H1 (cell line): ENCODE data around the gene ZDHHC11. TPM values are rescaled to one million over a fixed set of nuclear protein-coding genes. Genes with fewer than 3 reads are reported as not detected.
A peak's percentile ranks its signal among the peaks of the same experiment; 100 is the strongest.
"Not testable (repeated sequence)": the region's sequence is repeated elsewhere in the genome, so short reads cannot be mapped to it uniquely, and the experiment has no call there.

Experiments
- CTCF ChIA-PET: fragments of 300-600 bp; sonication (Branson Sonifier 250); formaldehyde crosslinking; loops from one replicate; lab custom pipeline; 2021; ENCODE audit not compliant: partially characterized antibody; lab: Charles Lee
- POLR2A ChIA-PET: fragments of 300-600 bp; sonication (Branson Sonifier 250); formaldehyde crosslinking; loops from one replicate; lab custom pipeline; 2021; ENCODE audit warnings: inconsistent platforms; ENCODE audit not compliant: partially characterized antibody; lab: Charles Lee
- DNase-seq, 2 experiments: peaks; one replicate each; pipeline versions ENCODE4 v3.0.0 to v3.0.0-alpha.2; 2010 to 2022; ENCODE audit warnings: low spot score in 2 of 2, low read depth in 1 of 2, mixed read lengths in 1 of 2
- FAIRE-seq: peaks from 2 replicates; lab custom pipeline; 2011; peaks lifted over from hg19 to GRCh38; lab: Jason Lieb, UNC
- H2AFZ ChIP-seq: 2 replicates; pipeline ENCODE4 v1.8.1; 2012; ENCODE audit warnings: low read length, inconsistent platforms
- H2AK5ac ChIP-seq: 2 replicates; pipeline ENCODE4 v1.6.1; 2013; ENCODE audit warnings: low read depth, low read length
- H2BK120ac ChIP-seq: replicated peaks from 2 replicates; pipeline ENCODE3; 2013; ENCODE audit warnings: low read depth, low read length, inconsistent platforms
- H2BK12ac ChIP-seq: 2 replicates; pipeline ENCODE4 v1.6.1; 2013; ENCODE audit warnings: low read depth, low read length
- H2BK15ac ChIP-seq: 2 replicates; pipeline ENCODE4 v1.6.1; 2013; ENCODE audit warnings: low read length
- H2BK20ac ChIP-seq: 2 replicates; pipeline ENCODE4 v1.6.1; 2013; ENCODE audit warnings: low read length
- H2BK5ac ChIP-seq: 2 replicates; pipeline ENCODE4 v1.6.1; 2013; ENCODE audit warnings: low read depth, low read length
- H3K14ac ChIP-seq: 2 replicates; pipeline ENCODE4 v1.6.1; 2013; ENCODE audit warnings: inconsistent platforms; ENCODE audit not compliant: insufficient read length
- H3K18ac ChIP-seq: 2 replicates; pipeline ENCODE4 v1.6.1; 2013; ENCODE audit warnings: low read length; ENCODE audit errors: extremely low read depth
- H3K23ac ChIP-seq: 2 replicates; pipeline ENCODE4 v1.6.1; 2013; ENCODE audit warnings: inconsistent platforms; ENCODE audit not compliant: insufficient read length
- H3K23me2 ChIP-seq: 2 replicates; pipeline ENCODE4 v1.6.1; 2013; ENCODE audit warnings: low read depth, low read length
- H3K27ac ChIP-seq: 2 replicates; pipeline ENCODE4 v1.6.1; 2011; ENCODE audit warnings: low read depth, low read length, inconsistent platforms
- H3K27me3 ChIP-seq, 4 experiments: replicated peaks in 1 of 4; 1 replicate in 1 of 4; 2 replicates in 3 of 4; pipeline versions ENCODE4 v1.6.1 to v1.8.1; 2011 to 2013; ENCODE audit warnings: low read length in 3 of 4, mild to moderate bottlenecking in 3 of 4, inconsistent platforms in 2 of 4, mixed read lengths in 2 of 4, moderate library complexity in 1 of 4; ENCODE audit not compliant: control insufficient read depth in 3 of 4, insufficient read depth in 3 of 4; ENCODE audit errors: extremely low read depth in 1 of 4
- H3K36me3 ChIP-seq, 4 experiments: 2 replicates each; pipeline versions ENCODE4 v1.6.1 to v1.8.1; 2011 to 2013; ENCODE audit warnings: mild to moderate bottlenecking in 4 of 4, low read length in 3 of 4, moderate library complexity in 2 of 4, control low read depth in 1 of 4, inconsistent platforms in 1 of 4; ENCODE audit not compliant: insufficient read depth in 4 of 4, control insufficient read depth in 2 of 4
- H3K4ac ChIP-seq: replicated peaks from 2 replicates; pipeline ENCODE3; 2013; ENCODE audit warnings: low read length, low read depth, mixed read lengths, inconsistent platforms; ENCODE audit not compliant: insufficient read length
- H3K4me1 ChIP-seq, 4 experiments: replicated peaks in 1 of 4; 1 replicate in 1 of 4; 2 replicates in 3 of 4; pipeline versions ENCODE4 v1.6.1 to v1.8.1; 2011 to 2013; ENCODE audit warnings: low read length in 3 of 4, inconsistent platforms in 2 of 4, mixed read lengths in 1 of 4; ENCODE audit not compliant: insufficient read depth in 4 of 4, control insufficient read depth in 3 of 4
- H3K4me2 ChIP-seq, 2 experiments: 2 replicates each; pipeline versions ENCODE4 v1.6.1 to v1.8.1; 2011 to 2013; ENCODE audit warnings: low read depth in 2 of 2, low read length in 2 of 2, control low read depth in 1 of 2, inconsistent platforms in 1 of 2, mild to moderate bottlenecking in 1 of 2; ENCODE audit not compliant: insufficient read depth in 1 of 2
- H3K4me3 ChIP-seq, 4 experiments: fragments of 200-600, 300-600 bp in 1 of 4; sonication (generic), shearing (Covaris generic), sonication (Bioruptor Twin) in 1 of 4; 2 replicates each; pipeline versions ENCODE4 v1.5.1 to v1.8.1; 2011 to 2016; ENCODE audit warnings: low read length in 4 of 4, low read depth in 3 of 4, control low read depth in 2 of 4, inconsistent platforms in 2 of 4, mild to moderate bottlenecking in 2 of 4, mixed read lengths in 1 of 4, moderate library complexity in 1 of 4; ENCODE audit not compliant: insufficient read depth in 2 of 4; ENCODE audit errors: extremely low read depth in 1 of 4
- H3K56ac ChIP-seq: replicated peaks from 2 replicates; pipeline ENCODE3; 2013; ENCODE audit warnings: low read depth, mild to moderate bottlenecking, mixed read lengths, low read length, inconsistent platforms; ENCODE audit not compliant: insufficient read length
- H3K79me1 ChIP-seq: 2 replicates; pipeline ENCODE4 v1.6.1; 2013; ENCODE audit warnings: low read depth, low read length, control low read depth
- H3K79me2 ChIP-seq, 2 experiments: 2 replicates each; pipeline versions ENCODE4 v1.6.1 to v1.8.1; 2012 to 2013; ENCODE audit warnings: low read length in 2 of 2, mild to moderate bottlenecking in 2 of 2, inconsistent platforms in 1 of 2; ENCODE audit not compliant: insufficient read depth in 2 of 2, control insufficient read depth in 1 of 2
- H3K9ac ChIP-seq, 4 experiments: replicated peaks in 1 of 4; 1 replicate in 1 of 4; 2 replicates in 3 of 4; pipeline versions ENCODE4 v1.6.1 to v1.8.1; 2011 to 2013; ENCODE audit warnings: low read depth in 3 of 4, low read length in 3 of 4, control low read depth in 2 of 4, mild to moderate bottlenecking in 2 of 4, moderate library complexity in 2 of 4, inconsistent platforms in 1 of 4; ENCODE audit errors: extremely low read depth in 1 of 4
- H3K9me3 ChIP-seq, 2 experiments: 2 replicates each; pipeline versions ENCODE4 v1.6.1 to v1.8.1; 2012 to 2013; ENCODE audit warnings: mild to moderate bottlenecking in 2 of 2, moderate library complexity in 2 of 2, control low read depth in 1 of 2, inconsistent platforms in 1 of 2, low read depth in 1 of 2, low read length in 1 of 2, mixed read lengths in 1 of 2; ENCODE audit not compliant: insufficient read depth in 2 of 2
- H4K20me1 ChIP-seq, 2 experiments: replicated peaks in 1 of 2; 2 replicates each; pipeline versions ENCODE3 to v1.8.1; 2011 to 2013; ENCODE audit warnings: inconsistent platforms in 2 of 2, low read length in 2 of 2, mild to moderate bottlenecking in 1 of 2; ENCODE audit not compliant: insufficient read depth in 2 of 2, control insufficient read depth in 1 of 2
- H4K5ac ChIP-seq: 2 replicates; pipeline ENCODE4 v1.6.1; 2013; ENCODE audit warnings: low read length, low read depth, mixed read lengths, inconsistent platforms; ENCODE audit not compliant: insufficient read length
- H4K8ac ChIP-seq: 2 replicates; pipeline ENCODE4 v1.8.0; 2013; ENCODE audit warnings: mild to moderate bottlenecking, moderate library complexity, low read length, inconsistent platforms; ENCODE audit not compliant: insufficient read depth; ENCODE audit errors: extremely low read depth
- H4K91ac ChIP-seq: replicated peaks from 2 replicates; pipeline ENCODE3; 2013; ENCODE audit warnings: low read length, mixed read lengths, inconsistent platforms; ENCODE audit not compliant: insufficient read length
- WGBS, 2 experiments: shearing (Covaris generic) in 1 of 2; methylation state at CpG; one replicate each; pipeline versions ENCODE4 v1.1.6 to v1.1.7; 2013 to 2015; ENCODE audit warnings: low lambda C conversion rate in 2 of 2, mixed read lengths in 2 of 2, inconsistent platforms in 1 of 2, low coverage in 1 of 2, missing lambda C conversion rate in 1 of 2; ENCODE audit not compliant: insufficient replicate concordance in 2 of 2, insufficient coverage in 1 of 2, insufficient read length in 1 of 2; ENCODE audit errors: extremely low coverage in 1 of 2, missing lambda C conversion rate in 1 of 2; 5-methylcytosine and 5-hydroxymethylcytosine counted together
- polyA plus RNA-seq, 7 experiments: library from polyadenylated mRNA; depleted of rRNA in 3 of 7; stranded (reverse) in 5 of 7; unstranded in 2 of 7; fragments of >200 nt in 5 of 7; fragments of 200-250 nt in 2 of 7; gene quantifications; 1 replicate in 5 of 7; 2 replicates in 1 of 7; 4 replicates in 1 of 7; pipeline versions ENCODE4 v1.2.1 to v1.2.3, GENCODE V29; 2011 to 2013; ENCODE audit warnings: missing spikeins in 2 of 7, mixed read lengths in 2 of 7
- total RNA-seq: library from RNA; stranded (reverse); fragmentation: NEBNext Ultra II Directional; extraction: Animal tissue kit (Norgen Biotek cat#: 25700); gene quantifications from 2 replicates; pipeline ENCODE4 v1.2.1, GENCODE V29; 2021

ZDHHC11 gene
- total and polyA plus RNA-seq, 2 of the 8 experiments (the other 6 are each of a cell fraction or from before 2014, with no cell fraction given): 4.7 to 16.6 TPM

DNA sequence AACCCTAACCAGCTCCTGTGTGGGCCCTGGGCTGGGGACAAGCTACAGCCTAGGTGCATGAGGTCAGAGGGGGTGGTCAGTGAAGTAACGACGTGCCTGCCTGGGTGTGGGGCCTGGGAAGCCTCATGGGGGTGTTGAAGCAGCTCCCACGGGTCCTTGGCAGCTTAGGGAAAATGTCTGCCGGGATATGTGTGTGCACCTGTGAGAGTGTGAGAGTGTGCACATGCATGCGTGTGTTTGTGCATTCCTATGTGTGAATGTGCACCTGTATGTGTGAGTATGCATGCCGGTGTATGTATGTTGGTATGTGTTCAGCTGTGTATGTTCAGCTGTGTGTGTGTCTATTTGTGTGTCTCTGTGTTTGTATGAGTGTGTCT, 62.9 kb downstream of the ZDHHC11 start:
- H3K27ac ChIP-seq, H3K36me3 ChIP-seq, H2BK15ac ChIP-seq, H4K8ac ChIP-seq, H3K79me2 ChIP-seq, H3K79me1 ChIP-seq, H3K56ac ChIP-seq, CTCF ChIA-PET, H2BK120ac ChIP-seq, H4K20me1 ChIP-seq, H2BK12ac ChIP-seq, H3K4ac ChIP-seq, H3K23ac ChIP-seq, POLR2A ChIA-PET, H3K18ac ChIP-seq, H2BK5ac ChIP-seq, H3K9ac ChIP-seq, H3K4me1 ChIP-seq, DNase-seq, H2BK20ac ChIP-seq, H3K14ac ChIP-seq, H3K4me2 ChIP-seq, H4K5ac ChIP-seq, H2AFZ ChIP-seq, H3K4me3 ChIP-seq, H4K91ac ChIP-seq: not testable (repeated sequence)
- Histone ChIP-seq H3K27me3 (peaks cover 9 to 18% (median 15%) of the 10 kb centered on the region in 4 experiments), H2AK5ac (peak overlapping the region; percentile 65; the same call in 1 of the 2 replicates), H3K23me2 (peaks cover 14% of the 10 kb centered on the region; the same call in 1 of the 2 replicates), H3K9me3 (peaks cover 12 to 18% of the 10 kb centered on the region in 2 experiments)
- 91% methylated on average over 6 of the region's 6 CpGs; no CpG with 5 or more reads in 1 of the 2 experiments for WGBS, 2 experiments
- FAIRE-seq: peak; percentile 65

DNA sequence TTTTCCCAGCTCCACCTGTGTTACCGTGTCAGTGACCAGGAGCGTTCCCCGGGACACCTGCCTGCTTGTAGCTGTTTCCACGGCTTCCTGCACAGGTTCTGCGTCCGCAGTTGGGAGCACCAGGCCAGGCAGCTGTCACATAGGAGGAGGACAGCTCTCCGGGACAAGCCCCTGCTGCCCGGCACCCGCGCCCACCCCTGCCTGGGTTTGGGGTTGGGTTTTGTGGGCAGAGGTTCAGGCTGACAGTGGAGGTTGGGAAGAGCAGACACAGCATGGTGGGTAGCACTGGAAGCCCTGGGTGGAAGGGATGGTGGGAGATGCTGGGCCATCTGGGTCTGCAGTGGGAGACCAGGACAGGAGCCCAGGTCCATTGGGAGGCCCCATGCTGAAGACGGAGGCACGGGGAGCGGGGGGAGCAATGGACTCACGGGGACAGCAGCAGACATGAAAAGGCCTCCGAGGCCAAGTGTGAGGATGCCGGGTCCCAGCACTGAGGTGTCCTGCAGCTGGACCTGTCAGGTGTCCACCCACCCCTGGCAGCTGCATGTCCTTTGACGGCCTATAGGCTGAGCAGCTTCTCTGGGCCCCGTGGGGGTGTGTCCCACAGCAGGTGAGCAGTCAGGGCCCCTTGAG, 63.4 kb downstream of the ZDHHC11 start:
- WGBS, 2 experiments: 89% methylated on average over 8 of the region's 18 CpGs; no CpG with 5 or more reads in 1 of the 2 experiments
- H3K79me1 ChIP-seq, H2BK120ac ChIP-seq, H2AK5ac ChIP-seq, H3K4me3 ChIP-seq, H3K27ac ChIP-seq, H3K4me2 ChIP-seq, H2BK5ac ChIP-seq, H3K79me2 ChIP-seq, H3K18ac ChIP-seq, H3K36me3 ChIP-seq, H3K23ac ChIP-seq, H2BK20ac ChIP-seq, POLR2A ChIA-PET, FAIRE-seq, H4K91ac ChIP-seq, H2BK12ac ChIP-seq, H4K20me1 ChIP-seq, H2BK15ac ChIP-seq, H3K4ac ChIP-seq, H3K9ac ChIP-seq, H3K4me1 ChIP-seq, CTCF ChIA-PET, DNase-seq, H2AFZ ChIP-seq, H3K14ac ChIP-seq, H4K5ac ChIP-seq, H3K56ac ChIP-seq, H4K8ac ChIP-seq: not testable (repeated sequence)
- Histone ChIP-seq H3K9me3 (peaks cover 12 to 18% of the 10 kb centered on the region in 2 experiments), H3K27me3 (peaks cover 9 to 18% (median 15%) of the 10 kb centered on the region in 4 experiments), H3K23me2 (peaks cover 14% of the 10 kb centered on the region; the same call in 1 of the 2 replicates)
